Stomach (tissue), 9 donors: ENCODE measurements around the gene MAP10. TPM values are rescaled to one million over a fixed set of nuclear protein-coding genes. Genes with fewer than 3 reads are reported as not detected.
A peak's percentile ranks its signal among the peaks of the same experiment; 100 is the strongest.

Experiments
- DNase-seq, 2 donors: peaks; one replicate each; pipeline versions ENCODE4 v3.0.0 to v3.0.0-alpha.2; 2013 to 2019
- H3K27ac ChIP-seq, 5 donors: fragments of 200-600 bp in 4 of 5; sonication (generic) in 4 of 5; one replicate each; pipeline ENCODE4 v1.5.1; 2013 to 2019; ENCODE audit warnings: mild to moderate bottlenecking in 1 of 5, moderate library complexity in 1 of 5
- H3K27me3 ChIP-seq, 3 donors: fragments of 200-600 bp; sonication (generic); one replicate each; pipeline ENCODE4 v1.5.1; 2017 to 2019; ENCODE audit warnings: mixed run types in 1 of 3
- H3K36me3 ChIP-seq, 4 donors: fragments of 200-600 bp; sonication (generic); 1 replicate in 3 of 4; 2 replicates in 1 of 4; pipeline ENCODE4 v1.5.1; 2016 to 2019
- H3K4me1 ChIP-seq, 4 donors: fragments of 200-600 bp; sonication (generic); one replicate each; pipeline ENCODE4 v1.5.1; 2016 to 2019
- H3K4me3 ChIP-seq, 4 donors: fragments of 200-600 bp; sonication (generic) in 3 of 4; one replicate each; pipeline ENCODE4 v1.5.1; 2016 to 2019; ENCODE audit warnings: mild to moderate bottlenecking in 1 of 4
- H3K9me3 ChIP-seq, 4 donors: fragments of 200-600 bp; sonication (generic); one replicate each; pipeline ENCODE4 v1.5.1; 2016 to 2019
- CTCF ChIP-seq, 7 experiments: fragments of 450-650 bp in 4 of 7; fragments of 200-600 bp in 3 of 7; sonication (generic) in 3 of 7; IDR thresholded peaks; one replicate each; pipeline ENCODE4 v1.5.1; 2016 to 2019; ENCODE audit warnings: antibody characterized with exemption in 7 of 7, control low read depth in 2 of 7, mild to moderate bottlenecking in 1 of 7
- EP300 ChIP-seq: sonication (generic); formaldehyde crosslinking; IDR thresholded peaks from one replicate; pipeline ENCODE4 v1.6.1; 2017; ENCODE audit warnings: antibody characterized with exemption
- POLR2A ChIP-seq, 4 donors: fragments of 450-650 bp; IDR thresholded peaks; one replicate each; pipeline ENCODE4 v1.6.1; 2016; ENCODE audit warnings: antibody characterized with exemption in 4 of 4, control low read depth in 2 of 4, mild to moderate bottlenecking in 1 of 4, moderate library complexity in 1 of 4
- POLR2AphosphoS5 ChIP-seq, 3 donors: sonication (generic); formaldehyde crosslinking; IDR thresholded peaks; one replicate each; pipeline ENCODE4 v1.6.1; 2016; ENCODE audit warnings: antibody characterized with exemption in 3 of 3
- WGBS, 5 donors: extraction: QIAGEN DNeasy Blood & Tissue Kit in 3 of 5; methylation state at CpG; one replicate each; pipeline versions ENCODE4 v1.1.5 to v1.1.7; 2013 to 2018; 5-methylcytosine and 5-hydroxymethylcytosine counted together
- intact Hi-C: fragments of 100-400 bp; cut with DNase I; formaldehyde crosslinking; loops from one replicate; pipeline ENCODE4 v1.15.1; 2023; ENCODE audit warnings: low total_unique reads
- polyA plus RNA-seq, 3 donors: library from polyadenylated mRNA; stranded (reverse); fragments of 200-250 nt; gene quantifications; one replicate each; pipeline ENCODE4 v1.2.3, GENCODE V29; 2013
- total RNA-seq, 5 donors: library from RNA; depleted of rRNA; stranded (reverse); fragments of >200 nt; gene quantifications; one replicate each; pipeline versions ENCODE4 v1.1.0 to v1.2.3, GENCODE V29; 2014 to 2016
- donor health status: healthy with polysubstance abuse.
- donor health status: Bipolar disorder and iron deficiency.
- donor health status: healthy.

The MAP10 gene
- total and polyA plus RNA-seq, 8 donors: 0.45 to 1.6 (median 1.4) TPM; not detected in 1

- Histone ChIP-seq H3K27me3 (no peaks in the 10 kb centered on the region), H3K4me1 (peaks cover 0 to 4% (median 2%) of the 10 kb centered on the region in 4 donors), H3K4me3 (no peak overlapping the region), H3K36me3 (no peaks in the 10 kb centered on the region), H3K9me3 (no peaks in the 10 kb centered on the region), H3K27ac (no peak overlapping the region)
- intact Hi-C loops: no loop called here
- DNase-seq: no peak
- 29 to 49% (median 45%) methylated on average over 3 of the region's 3 CpGs for WGBS, 5 donors
- TF ChIP-seq CTCF (IDR thresholded peaks at IDR 0.05): no peak
- TF ChIP-seq POLR2AphosphoS5 (IDR thresholded peaks at IDR 0.05): no peak
- TF ChIP-seq POLR2A (IDR thresholded peaks at IDR 0.05): no peak
- TF ChIP-seq EP300: no peak
Measured at GRCh38 chr1:232834066-232834465, 28.9 kb downstream of the MAP10 start.

GRCh38 chr1:232835166-232835565 is 29.9 kb downstream of the MAP10 start:
- no peak overlapping the region for H3K4me3 ChIP-seq
- TF ChIP-seq CTCF (IDR thresholded peaks at IDR 0.05): no peak
- H3K27ac ChIP-seq: no peak overlapping the region
- H3K36me3 ChIP-seq: no peaks in the 10 kb centered on the region
- H3K9me3 ChIP-seq: no peaks in the 10 kb centered on the region
- intact Hi-C loops: no loop called here
- no peak for DNase-seq
- 67 to 77% (median 76%) methylated on average over 6 of the region's 6 CpGs for WGBS, 5 donors
- H3K4me1 ChIP-seq: peaks cover 0 to 4% (median 2%) of the 10 kb centered on the region in 4 donors
- H3K27me3 ChIP-seq: no peaks in the 10 kb centered on the region

GRCh38 chr1:232837087-232837486 is 31.9 kb downstream of the MAP10 start:
- intact Hi-C loops: no loop called here
- Histone ChIP-seq H3K36me3 (no peaks in the 10 kb centered on the region), H3K27ac (no peak overlapping the region), H3K9me3 (no peaks in the 10 kb centered on the region), H3K4me3 (no peak overlapping the region), H3K27me3 (no peaks in the 10 kb centered on the region), H3K4me1 (peaks cover 0 to 4% (median 2%) of the 10 kb centered on the region in 4 donors)
- DNase-seq: peak in 1 of 2 donors; percentile 11
- WGBS, 5 donors: 57 to 66% (median 60%) methylated on average over 4 of the region's 4 CpGs
- TF ChIP-seq POLR2AphosphoS5 (IDR thresholded peaks at IDR 0.05): no peak

GRCh38 chr1:232841823-232842565 is 36.8 kb downstream of the MAP10 start:
- TF ChIP-seq POLR2AphosphoS5 (IDR thresholded peaks at IDR 0.05) (no peak), EP300 (no peak), CTCF (IDR thresholded peaks at IDR 0.05) (no peak), POLR2A (IDR thresholded peaks at IDR 0.05) (no peak)
- H3K4me3 ChIP-seq: no peak overlapping the region
- H3K27me3 ChIP-seq: no peaks in the 10 kb centered on the region
- 80 to 86% (median 84%) methylated on average over 6 of the region's 6 CpGs for WGBS, 5 donors
- no peaks in the 10 kb centered on the region for H3K4me1 ChIP-seq
- no peak for DNase-seq
- H3K36me3 ChIP-seq: no peaks in the 10 kb centered on the region
- intact Hi-C loops: no loop called here
- H3K9me3 ChIP-seq: no peaks in the 10 kb centered on the region
- no peak overlapping the region for H3K27ac ChIP-seq

GRCh38 chr1:232844791-232845190 is 39.6 kb downstream of the MAP10 start:
- TF ChIP-seq EP300 (no peak), POLR2A (IDR thresholded peaks at IDR 0.05) (no peak), POLR2AphosphoS5 (IDR thresholded peaks at IDR 0.05) (no peak), CTCF (IDR thresholded peaks at IDR 0.05) (no peak)
- H3K27ac ChIP-seq: no peak overlapping the region
- no peaks in the 10 kb centered on the region for H3K9me3 ChIP-seq
- H3K4me1 ChIP-seq: no peaks in the 10 kb centered on the region
- no peak for DNase-seq
- H3K4me3 ChIP-seq: no peak overlapping the region
- 78 to 93% (median 87%) methylated on average over 5 of the region's 5 CpGs for WGBS, 5 donors
- no peaks in the 10 kb centered on the region for H3K36me3 ChIP-seq
- H3K27me3 ChIP-seq: no peaks in the 10 kb centered on the region
- intact Hi-C loops: no loop called here
